Hepatic stellate cell (primary cell): ENCODE results near the gene TTC22.

ENCODE experiments used
- DNase-seq: peaks from one replicate; pipeline ENCODE4 v3.0.0; 2011; ENCODE audit warnings: low spot score

The TTC22 gene

DNA sequence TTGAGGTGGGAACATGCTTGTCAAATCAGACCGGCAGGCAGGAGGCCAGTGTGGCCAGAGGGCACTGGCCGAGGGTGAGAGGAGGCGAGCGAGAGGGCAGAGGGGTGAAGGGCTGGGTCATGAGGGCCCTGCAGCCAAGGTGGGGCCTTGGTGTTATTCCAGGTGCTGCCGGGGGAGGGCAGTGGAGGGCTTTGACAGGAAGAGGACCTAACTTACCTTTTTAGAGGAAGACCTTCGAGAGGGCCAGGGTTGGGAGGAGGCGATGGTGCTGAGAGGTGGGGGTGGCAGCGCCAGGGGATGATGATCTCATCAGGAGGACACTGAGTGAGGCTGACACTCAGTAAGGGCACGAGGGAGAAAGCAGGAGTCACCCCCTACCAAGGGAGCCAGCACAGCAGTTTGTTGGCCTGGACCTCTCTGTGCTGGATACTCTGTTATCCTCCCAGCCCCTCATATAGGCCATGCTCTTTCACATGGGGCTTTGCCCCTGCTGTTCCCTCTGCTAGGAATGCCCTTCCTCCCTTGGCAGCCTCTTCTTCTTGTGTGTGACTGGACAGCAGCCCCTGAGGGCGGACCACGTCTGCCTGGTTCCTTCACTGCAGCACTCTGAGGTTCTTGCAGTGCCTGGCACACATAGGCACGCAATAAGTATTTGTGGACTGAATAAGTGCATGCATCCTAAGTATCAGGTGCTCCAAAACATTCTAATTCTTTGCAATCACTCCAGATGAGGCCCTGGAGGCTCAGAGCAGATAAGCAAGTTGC, 7.5 kb upstream of the TTC22 start:
- DNase-seq, result no peak

DNA sequence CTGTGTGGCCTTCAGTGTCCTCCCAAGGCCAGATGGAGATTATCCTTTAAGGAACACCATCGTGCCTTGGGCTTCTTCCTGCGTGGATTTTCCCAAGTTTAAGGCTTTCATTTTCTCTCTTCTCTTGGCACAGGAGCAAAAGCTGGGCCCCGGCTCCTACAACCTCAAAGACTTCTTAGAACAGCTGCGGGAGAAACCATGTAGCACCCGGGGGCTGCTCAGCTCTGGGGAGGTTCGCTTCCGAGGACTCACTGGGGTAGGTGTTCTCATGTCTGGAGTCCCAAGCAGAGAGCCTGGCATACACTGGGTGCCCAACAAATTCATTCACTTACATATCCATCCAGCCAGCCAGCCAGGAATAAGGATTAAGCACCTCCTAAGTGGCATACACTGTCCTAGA, 6.6 kb upstream of the TTC22 start:
- no peak for DNase-seq

GRCh38 chr1:54806931-54807611, 5.9 kb upstream of the TTC22 start:
- peak; percentile 67 for DNase-seq

GRCh38 chr1:54805981-54806381, 4.9 kb upstream of the TTC22 start:
- DNase-seq, result no peak

DNA sequence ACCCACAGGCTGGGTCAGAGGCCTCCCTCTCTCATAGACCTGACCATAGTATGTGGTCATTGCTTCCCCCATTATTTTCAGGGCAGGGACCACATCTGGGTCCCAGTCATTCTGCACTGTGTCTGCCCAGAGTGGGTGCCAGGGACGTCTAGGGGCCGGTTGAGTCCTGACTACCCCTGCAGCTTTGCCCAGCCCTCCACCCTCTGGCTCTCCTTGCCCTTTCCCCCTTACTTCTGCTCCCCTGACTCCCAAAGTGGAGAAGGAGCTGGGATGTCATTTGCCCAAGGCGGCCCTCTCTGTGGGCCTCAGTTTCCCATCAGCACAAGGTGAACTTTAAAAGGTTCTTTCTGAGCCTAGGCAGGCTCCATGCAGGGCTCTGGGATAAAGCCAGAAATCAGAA, 4.3 kb upstream of the TTC22 start:
- no peak for DNase-seq

DNA sequence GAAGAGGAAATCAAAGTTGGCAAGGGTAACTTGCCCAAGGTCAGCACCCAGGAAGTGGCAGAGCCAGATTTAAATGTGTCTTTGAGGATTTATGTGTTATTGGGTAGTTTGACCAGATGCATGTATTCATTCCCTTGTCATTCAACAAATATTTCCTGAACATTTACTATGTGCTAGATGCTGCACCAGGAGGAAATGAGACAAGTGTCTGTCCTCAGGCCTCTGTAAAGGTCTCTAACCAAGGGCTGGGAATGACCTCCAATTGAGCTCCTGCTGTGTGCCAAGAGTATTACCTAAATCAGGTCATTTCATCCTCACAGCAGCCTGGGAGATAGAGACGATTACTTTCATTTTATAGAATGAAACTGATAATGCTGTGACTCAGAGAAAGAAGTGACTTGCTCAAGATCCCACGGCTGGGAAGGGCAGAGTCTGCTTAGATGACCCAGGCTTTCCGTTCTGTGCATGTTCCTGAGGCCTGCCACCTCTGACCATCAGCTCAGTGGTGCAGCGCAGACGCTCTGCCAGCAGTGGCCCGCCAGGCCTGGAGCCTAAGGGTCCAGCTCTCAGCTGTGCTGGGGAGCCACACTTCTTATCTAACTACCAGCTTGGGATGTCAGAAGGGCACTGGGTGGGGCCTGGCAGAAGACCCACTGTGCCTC, 3.5 kb upstream of the TTC22 start:
- no peak for DNase-seq

- DNase-seq, result no peak
Observed at GRCh38 chr1:54803761-54804470, 2.8 kb upstream of the TTC22 start.

DNA sequence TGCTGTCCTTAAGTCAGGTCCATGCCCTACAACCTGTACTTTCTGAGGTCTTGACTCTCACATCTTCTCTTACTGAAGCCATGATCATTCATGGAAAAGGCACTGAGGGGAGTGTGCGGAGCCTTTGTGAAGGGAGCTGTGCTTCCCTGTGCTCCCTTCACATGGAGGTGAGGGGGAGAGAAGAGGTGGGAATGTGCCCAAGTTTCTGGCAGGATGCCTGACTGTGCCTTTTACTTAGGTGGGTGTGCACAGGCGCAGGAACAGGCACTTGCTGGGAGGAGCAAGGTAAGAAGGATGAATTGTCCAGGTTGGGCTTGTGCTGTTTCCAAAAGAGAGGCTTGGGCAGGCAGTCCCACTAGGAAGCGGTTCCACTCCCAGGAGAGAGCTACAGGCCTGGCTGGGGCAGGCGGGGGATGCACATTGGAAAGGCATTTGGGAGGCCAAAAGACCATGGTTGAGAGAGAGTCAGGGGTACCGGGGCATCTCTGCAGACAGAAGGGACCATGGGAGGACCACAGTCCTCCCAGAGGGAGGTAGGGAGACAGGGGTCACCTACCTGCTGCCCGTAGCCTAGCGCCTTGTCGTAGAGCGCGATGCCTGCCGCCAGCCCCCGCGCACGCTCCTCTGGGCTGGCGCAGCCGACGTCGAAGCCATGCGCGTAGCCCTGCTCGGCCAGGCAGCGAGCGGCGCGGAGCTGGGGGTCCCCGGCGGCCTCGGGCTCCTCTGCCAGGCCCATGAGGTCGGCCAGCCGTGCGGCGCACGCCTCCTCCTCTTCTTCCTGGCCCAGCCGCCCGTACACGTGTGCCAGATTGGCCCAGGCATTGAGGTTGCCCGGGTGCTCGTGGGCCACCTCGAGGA, 853 bp downstream of the TTC22 start:
- no peak for DNase-seq

GRCh38 chr1:54798769-54799641, 2.1 kb downstream of the TTC22 start:
- no peak for DNase-seq

- no peak for DNase-seq
Observed at GRCh38 chr1:54798206-54798605, 2.9 kb downstream of the TTC22 start.

DNA sequence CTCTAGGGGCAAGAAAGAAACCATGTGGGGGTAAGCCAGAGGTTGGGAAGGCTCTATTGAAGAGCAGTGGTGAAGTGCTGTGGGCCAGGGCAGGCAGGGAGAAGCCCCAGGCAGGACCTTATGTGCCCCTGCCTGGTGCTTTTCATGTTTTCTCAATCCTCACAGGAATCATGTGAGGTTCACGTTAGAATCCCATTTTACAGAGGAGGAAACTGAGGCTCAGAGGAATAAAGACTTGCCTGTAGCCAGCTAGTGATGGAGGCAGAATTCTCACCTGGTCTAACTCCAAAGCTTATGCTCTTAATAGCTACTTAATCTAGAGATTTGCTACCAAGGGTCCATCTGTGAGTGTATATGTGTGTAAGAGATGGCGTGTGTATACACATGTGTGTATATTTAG, 4.2 kb downstream of the TTC22 start:
- no peak for DNase-seq

DNA sequence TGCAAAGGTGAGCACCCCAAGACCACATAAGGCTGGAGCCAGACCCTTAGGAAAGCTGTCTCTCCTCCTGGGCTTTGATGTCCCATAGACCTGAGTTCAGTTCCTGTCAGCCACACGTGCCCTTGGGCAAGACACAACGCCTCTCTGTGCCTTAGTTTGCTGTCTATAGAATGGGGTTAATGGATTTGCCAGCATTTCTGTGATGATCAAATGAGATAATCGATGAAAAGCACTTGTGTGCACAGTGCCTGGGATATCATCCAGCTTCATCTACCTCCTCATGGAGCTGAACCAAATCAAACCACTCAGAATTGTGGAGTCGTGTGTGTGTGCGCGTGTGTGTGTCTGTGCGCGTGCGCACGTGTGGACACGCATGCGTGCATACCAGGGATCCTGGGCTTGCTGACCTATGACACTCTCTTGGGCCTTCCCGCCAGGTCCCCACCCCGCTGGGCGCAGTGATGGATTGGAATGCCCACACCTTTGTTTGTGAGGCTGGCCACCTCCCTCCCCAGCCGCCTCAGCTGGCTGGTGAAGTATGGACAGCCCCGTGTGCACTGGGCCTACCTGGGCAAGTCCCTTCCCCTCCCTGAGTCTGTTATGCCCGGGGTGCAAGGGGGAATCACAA, 5.2 kb downstream of the TTC22 start:
- no peak for DNase-seq

DNA sequence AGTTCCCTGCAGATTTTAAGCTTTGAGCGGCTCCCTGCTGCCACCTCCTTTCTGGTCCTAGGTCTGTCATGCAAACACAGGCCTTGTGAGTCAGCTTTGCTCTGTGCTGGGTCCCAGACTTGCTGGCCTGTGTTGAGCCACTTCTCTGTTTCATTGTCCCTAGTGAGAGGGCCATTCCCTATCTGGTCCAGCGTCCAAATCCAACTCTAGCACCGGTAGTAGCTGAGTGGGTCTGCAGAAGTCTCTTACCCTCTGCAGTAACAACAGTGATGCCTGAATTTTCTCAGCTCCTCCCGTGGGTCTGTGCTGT, 5.8 kb downstream of the TTC22 start:
- peak; percentile 37 for DNase-seq

DNA sequence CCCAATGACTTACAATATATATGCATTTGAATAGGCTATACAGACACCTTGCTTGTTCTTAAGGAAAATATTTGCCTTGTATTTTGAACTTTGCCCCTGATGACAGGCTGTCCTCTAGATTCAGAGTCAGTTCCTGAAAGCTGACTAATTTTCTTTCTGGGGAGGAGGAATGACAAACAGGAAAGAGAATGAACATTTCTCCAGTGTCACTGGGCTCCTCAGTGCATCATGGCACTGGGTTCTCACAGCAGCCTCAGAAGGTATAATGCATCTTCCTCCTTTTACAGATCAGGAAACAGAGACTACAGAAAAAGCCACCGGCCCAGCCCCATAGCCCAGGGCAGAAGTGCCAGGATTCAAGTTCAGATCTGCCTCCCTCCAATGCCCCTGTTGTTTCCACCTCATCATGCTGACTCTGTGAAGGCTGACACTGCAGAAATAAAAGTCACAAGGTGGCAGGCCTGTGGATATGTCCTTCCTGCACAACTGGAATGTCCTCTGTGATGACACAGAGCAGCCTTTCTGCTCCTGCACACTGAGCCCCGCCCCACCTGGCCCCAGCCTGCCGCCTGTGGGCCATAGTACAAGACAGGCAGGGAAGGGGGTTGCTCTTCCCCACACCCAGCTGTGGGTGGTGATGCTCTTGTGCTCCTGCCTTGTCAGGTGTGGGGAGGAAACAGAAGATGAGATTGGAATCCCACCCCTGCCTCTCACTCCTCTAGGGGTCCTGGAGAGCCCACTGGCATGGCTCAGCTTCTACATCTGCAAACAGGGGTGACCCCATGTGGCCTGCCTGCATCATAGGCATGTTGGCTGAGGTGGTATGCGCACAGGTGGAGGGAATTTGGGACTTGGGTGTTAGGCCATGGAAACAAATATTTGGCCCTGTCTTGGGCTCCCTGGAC, 6.4 kb downstream of the TTC22 start:
- DNase-seq, result peak; percentile 78

- no peak for DNase-seq
Observed at GRCh38 chr1:54792686-54793282, 8.3 kb downstream of the TTC22 start.

GRCh38 chr1:54791880-54792522, 9.1 kb downstream of the TTC22 start:
- DNase-seq, result no peak

GRCh38 chr1:54788459-54788858, 12.7 kb downstream of the TTC22 start:
- no peak for DNase-seq

GRCh38 chr1:54787604-54788003, 13.5 kb downstream of the TTC22 start:
- DNase-seq, result no peak
